DMS79 (cell line): ENCODE data around the gene PKLR.
"Not testable (repeated sequence)": the region's sequence is repeated elsewhere in the genome, so short reads cannot be mapped to it uniquely, and the experiment has no call there.

ENCODE experiments used
- DNase-seq: peaks from one replicate; lab custom pipeline; 2025; lab: John Stamatoyannopoulos, UW

Gene PKLR

GRCh38 chr1:155316922-155317321 lies 15.7 kb upstream of the PKLR start:
- DNase-seq: no peak

GRCh38 chr1:155313261-155313660 lies 12.0 kb upstream of the PKLR start:
- DNase-seq: no peak

- DNase-seq: peak; percentile 25
These were observed 8.3 kb upstream of the PKLR start for GRCh38 chr1:155309423-155310021.

- peak; percentile 98 for DNase-seq
These were observed 7.5 kb upstream of the PKLR start, which contains the start of gene FDPS for GRCh38 chr1:155308493-155309422. FDPS (plus strand) TSS chr1:155308866; CDS start chr1:155309790, 924 bp downstream.

DNA sequence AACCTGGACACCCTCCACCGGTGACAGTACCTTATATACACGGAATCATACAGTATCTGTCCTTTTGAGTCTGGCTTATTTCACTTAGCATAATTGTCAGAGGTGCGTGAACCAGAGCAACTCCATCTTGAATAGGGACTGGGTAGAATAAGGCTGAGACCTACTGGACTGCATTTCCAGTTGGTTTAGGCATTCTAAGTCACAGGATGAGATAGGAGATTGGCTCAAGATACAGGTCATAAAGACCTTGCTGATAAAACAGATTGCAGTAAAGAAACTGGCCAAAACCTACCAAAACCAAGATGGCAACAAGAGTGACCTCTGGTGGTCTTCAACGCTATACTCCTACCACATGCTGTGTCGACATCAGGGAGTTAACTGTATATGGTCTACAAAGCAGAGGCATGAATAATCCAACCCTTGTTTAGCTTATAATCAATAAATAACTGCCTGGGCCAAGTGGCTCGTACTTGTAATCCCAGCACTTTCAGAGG lies 6.1 kb upstream of the PKLR start:
- no peak for DNase-seq

DNA sequence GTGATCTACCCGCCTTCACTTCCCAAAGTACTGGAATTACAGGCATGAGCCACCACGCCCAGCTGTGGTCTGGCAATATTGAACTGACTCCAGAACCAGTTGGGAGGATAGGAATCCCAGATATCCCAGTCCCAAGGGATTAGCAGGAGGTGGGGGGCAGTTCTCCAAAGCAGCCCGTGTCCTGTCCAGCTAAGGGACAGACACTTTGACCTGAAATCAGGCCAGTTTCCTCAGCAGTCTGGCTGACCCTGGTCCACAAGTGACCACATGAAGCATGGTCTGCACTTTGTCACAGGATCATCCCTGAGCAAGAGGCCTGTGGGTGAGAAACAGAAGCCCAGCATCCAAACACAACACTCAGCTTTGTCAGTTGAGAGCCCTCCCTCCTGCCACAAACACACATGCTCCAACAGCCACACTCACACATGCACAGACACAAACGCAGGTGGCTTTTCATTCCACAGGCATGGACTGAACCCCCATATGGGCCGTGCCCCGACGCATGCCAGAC lies 4.7 kb upstream of the PKLR start:
- no peak for DNase-seq

GRCh38 chr1:155304558-155305063 lies 3.4 kb upstream of the PKLR start:
- no peak for DNase-seq

DNA sequence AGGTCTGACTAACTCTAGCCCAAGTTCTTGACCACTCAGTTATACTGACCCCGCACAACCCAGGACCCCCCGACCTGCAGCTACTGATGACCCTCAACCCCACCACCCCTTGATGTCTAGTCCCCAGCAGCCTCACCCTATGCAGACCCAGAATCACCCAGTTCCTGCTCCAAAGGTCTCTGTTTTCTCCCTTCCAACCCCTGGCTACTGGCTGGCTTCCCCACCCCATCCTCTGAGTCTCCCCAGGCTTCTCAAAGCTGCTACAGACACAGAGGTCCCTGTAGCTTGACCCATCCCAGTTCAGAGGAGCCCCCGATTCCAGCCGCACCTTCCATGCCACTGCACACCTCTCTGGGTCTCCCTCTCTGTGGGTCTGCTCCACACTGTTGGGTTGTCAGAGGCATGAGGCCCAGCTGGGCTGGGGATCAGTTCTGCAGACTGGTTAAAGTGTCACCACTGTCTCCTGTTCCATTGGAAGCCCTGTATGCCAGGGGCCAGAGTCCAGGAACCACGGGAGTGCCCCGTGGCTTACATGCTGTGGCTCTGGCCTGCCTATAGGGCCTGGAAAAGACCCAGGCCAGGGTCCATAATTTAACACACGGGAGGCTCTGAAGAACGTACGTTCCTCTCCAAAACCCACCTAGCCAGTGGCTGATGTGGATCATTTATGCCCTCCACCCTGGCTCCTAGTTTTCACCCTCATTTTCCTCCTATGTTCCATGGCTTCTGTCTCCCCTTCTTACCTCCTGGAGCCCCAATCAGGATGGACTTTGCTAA lies 497 bp downstream of the PKLR start:
- DNase-seq: no peak

- no peak for DNase-seq
These were observed 1.2 kb downstream of the PKLR start for GRCh38 chr1:155300024-155300423.

GRCh38 chr1:155297384-155297783 lies 3.9 kb downstream of the PKLR start:
- DNase-seq: no peak

DNA sequence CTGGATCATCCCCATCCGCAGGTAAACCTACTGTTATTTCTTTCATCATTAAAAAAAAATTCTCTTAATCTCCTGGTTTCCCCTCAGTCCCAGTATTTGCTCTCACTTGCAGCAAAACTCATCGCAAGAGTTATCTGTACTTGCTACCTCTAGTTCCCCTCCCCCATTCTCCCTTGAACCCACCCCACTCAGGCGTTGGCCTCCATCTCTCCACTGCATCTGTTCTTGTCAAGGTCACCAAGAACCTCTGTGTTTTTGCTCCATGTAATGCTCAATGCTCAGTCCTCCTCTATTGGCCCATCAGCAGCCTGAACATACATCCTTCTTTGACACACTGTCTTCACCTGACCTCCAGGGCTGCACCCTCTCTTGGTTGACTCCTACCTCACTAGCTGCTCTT lies 4.6 kb downstream of the PKLR start:
- no peak for DNase-seq

DNA sequence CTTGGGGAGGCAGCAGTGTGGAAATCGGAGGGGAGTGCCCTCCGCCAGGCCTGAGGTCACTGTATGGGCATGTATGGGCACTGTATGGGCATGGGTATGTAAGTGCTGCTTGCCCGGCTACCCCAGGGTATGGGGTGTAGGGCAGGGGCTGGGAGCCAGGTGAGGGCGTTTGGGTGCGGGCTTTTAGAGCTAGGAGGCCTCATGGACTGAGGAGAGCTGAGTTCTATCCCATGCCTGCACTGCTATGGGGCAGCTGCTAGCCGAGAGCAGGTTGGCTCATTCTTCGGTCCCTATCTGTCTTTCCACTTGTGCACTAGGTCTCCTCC lies 5.3 kb downstream of the PKLR start:
- DNase-seq: no peak

GRCh38 chr1:155295183-155295941 lies 5.9 kb downstream of the PKLR start:
- no peak for DNase-seq

DNA sequence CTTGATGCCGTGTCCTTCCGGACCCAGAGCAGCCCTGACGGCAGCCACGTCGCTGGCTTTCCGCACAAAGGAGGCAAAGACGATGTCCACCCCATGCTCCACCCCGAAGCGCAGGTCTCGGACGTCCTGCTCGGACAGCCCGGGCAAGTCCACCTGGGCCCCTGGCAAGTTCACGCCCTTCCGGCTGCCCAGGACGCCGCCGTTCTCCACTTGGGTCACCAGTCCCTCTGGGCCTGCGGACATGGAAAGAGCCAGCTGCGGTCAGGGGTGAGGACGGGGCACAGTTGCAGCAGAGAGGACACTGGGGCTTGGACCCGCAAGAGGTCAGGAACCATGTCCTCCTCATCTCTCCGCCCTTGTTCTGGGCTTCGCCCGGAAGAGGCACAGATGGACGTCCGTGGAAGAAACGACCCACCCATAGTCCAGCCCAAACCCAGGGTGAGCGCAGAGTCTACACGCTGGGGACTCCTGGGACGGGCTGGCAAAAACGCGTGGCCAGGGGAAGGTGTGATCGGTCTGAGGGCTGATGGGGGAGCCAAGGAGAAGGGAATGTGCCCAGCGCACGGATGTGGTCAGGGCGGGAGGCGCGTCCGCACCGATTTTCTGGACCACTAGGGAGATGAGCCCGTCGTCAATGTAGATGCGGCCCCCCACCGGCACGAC lies 6.6 kb downstream of the PKLR start:
- no peak for DNase-seq

DNA sequence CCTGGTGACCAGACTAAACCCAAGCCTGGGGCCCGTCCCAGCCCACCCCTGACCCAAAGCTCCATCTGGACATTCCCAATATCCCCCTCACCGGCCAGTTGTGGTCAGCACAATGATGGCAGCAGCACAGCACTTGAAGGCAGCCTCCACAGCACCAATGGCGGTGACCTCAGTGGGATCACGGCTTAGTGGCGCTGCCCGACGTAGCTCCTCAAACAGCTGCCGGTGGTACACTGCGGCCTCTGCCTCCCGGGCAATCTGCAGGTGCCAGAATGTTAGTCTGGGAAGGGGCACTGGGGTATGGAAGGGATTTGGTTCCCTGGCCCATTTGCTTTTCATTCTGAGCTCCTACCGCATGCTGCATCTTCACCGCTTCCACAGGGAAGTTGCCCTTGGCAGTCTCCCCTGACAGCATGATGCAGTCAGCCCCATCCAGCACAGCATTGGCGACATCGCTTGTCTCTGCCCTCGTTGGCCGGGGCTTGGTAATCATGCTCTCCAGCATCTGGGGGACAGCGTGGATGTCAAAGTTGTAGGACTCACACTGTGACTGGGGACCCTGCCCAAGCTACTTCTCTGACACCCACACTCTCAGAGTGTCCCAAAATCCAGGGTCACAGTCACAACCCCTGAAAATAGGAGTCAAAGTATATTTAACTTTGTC lies 8.0 kb downstream of the PKLR start:
- DNase-seq: no peak

- DNase-seq: not testable (repeated sequence)
These were observed 10.2 kb downstream of the PKLR start for GRCh38 chr1:155291006-155291405.

- DNase-seq: no peak
These were observed 13.2 kb downstream of the PKLR start for GRCh38 chr1:155287987-155288543.

DNA sequence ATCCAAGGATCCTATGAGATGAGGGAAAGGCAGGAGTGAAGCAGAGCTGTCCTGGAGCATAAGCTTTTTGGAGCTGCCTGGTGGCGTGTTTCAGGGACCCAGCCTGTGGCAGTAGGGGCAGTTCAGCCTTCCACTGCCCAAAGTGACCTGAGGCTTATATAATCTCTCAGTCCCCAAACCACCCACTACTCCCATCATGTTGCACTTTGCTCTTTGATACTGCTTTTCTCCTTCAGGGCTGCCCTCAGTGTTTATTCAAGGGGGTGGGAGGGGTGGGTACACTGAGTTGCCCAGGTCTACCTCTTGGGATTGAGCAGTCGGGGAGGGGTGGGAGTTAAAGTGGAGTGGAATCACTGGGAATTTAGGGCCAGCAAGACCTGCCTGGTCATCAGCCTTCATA lies 14.7 kb downstream of the PKLR start:
- no peak for DNase-seq

- no peak for DNase-seq
These were observed 15.6 kb downstream of the PKLR start for GRCh38 chr1:155285631-155286044.

DNA sequence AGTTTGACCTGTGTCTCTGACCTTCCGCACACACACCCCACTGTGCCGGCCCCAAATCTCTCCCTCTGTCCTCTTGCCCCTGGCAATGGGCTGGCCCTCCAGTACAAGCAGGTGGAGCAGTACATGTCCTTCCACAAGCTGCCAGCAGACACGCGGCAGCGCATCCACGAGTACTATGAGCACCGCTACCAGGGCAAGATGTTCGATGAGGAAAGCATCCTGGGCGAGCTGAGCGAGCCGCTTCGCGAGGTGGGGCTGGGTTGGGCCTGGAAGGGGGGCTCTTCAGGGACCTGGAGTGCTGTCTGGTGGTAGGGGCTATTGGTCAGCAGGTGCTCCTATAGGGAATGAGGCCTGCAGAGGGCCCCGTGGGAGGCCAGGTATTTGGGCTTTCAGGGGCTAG lies 16.2 kb downstream of the PKLR start:
- no peak for DNase-seq
